HEK293T (cell line): ENCODE data around the gene MCM5.
"Not testable (repeated sequence)": the region's sequence is repeated elsewhere in the genome, so short reads cannot be mapped to it uniquely, and the experiment has no call there.

ENCODE experiments used
- CTCF ChIA-PET: fragments of 350-600 bp; formaldehyde crosslinking; extraction: SDS; loops from one replicate; lab custom pipeline; 2021; ENCODE audit warnings: antibody characterized with exemption, inconsistent platforms; lab: Yijun Ruan, JAX
- POLR2A ChIA-PET: fragments of 350-600 bp; formaldehyde crosslinking; extraction: SDS; loops from one replicate; lab custom pipeline; 2020; ENCODE audit warnings: antibody characterized with exemption, inconsistent platforms; lab: Yijun Ruan, JAX
- DNase-seq: peaks from one replicate; pipeline ENCODE4 v3.0.0; 2012; ENCODE audit warnings: mixed read lengths; ENCODE audit errors: extremely low spot score
- ARNT ChIP-seq: fragments of 450-650 bp; IDR thresholded peaks from 2 replicates; pipeline ENCODE4 v1.6.1; 2017; ENCODE audit warnings: mild to moderate bottlenecking
- BHLHE40 ChIP-seq: fragments of 450-650 bp; IDR thresholded peaks from 2 replicates; pipeline ENCODE4 v1.6.1; 2016; ENCODE audit warnings: mild to moderate bottlenecking, moderate library complexity, borderline replicate concordance
- CTBP1 ChIP-seq: fragments of 450-650 bp; IDR thresholded peaks from 2 replicates; pipeline ENCODE4 v1.6.1; 2016; ENCODE audit warnings: borderline replicate concordance
- ELF4 ChIP-seq: fragments of 450-650 bp; IDR thresholded peaks from 2 replicates; pipeline ENCODE4 v1.6.1; 2017; ENCODE audit warnings: antibody characterized with exemption
- FOXA1 ChIP-seq: fragments of 450-650 bp; IDR thresholded peaks from 2 replicates; pipeline ENCODE4 v1.6.1; 2016; ENCODE audit warnings: mild to moderate bottlenecking
- FOXK2 ChIP-seq: fragments of 450-650 bp; IDR thresholded peaks from 2 replicates; pipeline ENCODE4 v1.6.1; 2016; ENCODE audit warnings: mild to moderate bottlenecking
- FOXM1 ChIP-seq: fragments of 450-650 bp; IDR thresholded peaks from 2 replicates; pipeline ENCODE4 v1.6.1; 2017; ENCODE audit warnings: mild to moderate bottlenecking, borderline replicate concordance
- HDGF ChIP-seq: fragments of 450-650 bp; IDR thresholded peaks from 2 replicates; pipeline ENCODE4 v1.6.1; 2017; ENCODE audit warnings: antibody characterized with exemption, borderline replicate concordance
- L3MBTL2 ChIP-seq: fragments of 450-650 bp; conservative IDR thresholded peaks from 2 replicates; pipeline ENCODE4 v1.6.1; 2016; ENCODE audit warnings: mild to moderate bottlenecking
- LEF1 ChIP-seq: fragments of 450-650 bp; IDR thresholded peaks from 2 replicates; pipeline ENCODE4 v1.6.1; 2017; ENCODE audit warnings: mild to moderate bottlenecking, borderline replicate concordance
- NFRKB ChIP-seq: fragments of 450-650 bp; IDR thresholded peaks from 2 replicates; pipeline ENCODE4 v1.6.1; 2016; ENCODE audit warnings: mild to moderate bottlenecking, moderate library complexity
- PKNOX1 ChIP-seq: fragments of 450-650 bp; IDR thresholded peaks from 2 replicates; pipeline ENCODE4 v1.6.1; 2016
- SP1 ChIP-seq: fragments of 450-650 bp; IDR thresholded peaks from 2 replicates; pipeline ENCODE4 v1.6.1; 2017
- SUZ12 ChIP-seq: fragments of 450-650 bp; IDR thresholded peaks from 2 replicates; pipeline ENCODE4 v1.6.1; 2016; ENCODE audit warnings: mild to moderate bottlenecking
- TARDBP ChIP-seq: fragments of 450-650 bp; IDR thresholded peaks from 2 replicates; pipeline ENCODE4 v1.6.1; 2016
- ZNF384 ChIP-seq: fragments of 450-650 bp; IDR thresholded peaks from 2 replicates; pipeline ENCODE4 v1.6.1; 2016

Gene MCM5

DNA sequence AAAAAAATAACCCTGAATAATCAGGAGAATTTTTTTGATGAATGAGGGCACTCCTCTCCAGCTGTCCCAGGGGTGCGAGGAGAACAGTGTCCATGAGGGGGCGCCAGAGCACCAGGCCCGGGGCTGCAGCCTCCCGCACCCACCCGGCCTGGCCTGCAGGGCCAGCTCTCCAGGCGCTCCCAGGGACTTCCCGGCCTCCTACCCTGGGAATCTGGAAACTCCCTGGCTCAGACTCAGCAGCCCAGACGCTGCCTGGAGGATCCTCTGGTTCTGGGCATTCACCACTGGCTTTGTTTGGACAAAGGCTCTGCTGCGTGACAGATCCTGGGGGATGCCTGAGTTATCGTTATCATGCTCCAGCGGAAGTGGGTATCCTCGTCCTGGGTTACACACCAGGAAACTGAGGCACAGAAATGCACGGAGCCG is 31.0 kb downstream of the MCM5 start:
- DNase-seq = peak; percentile 95
- POLR2A ChIA-PET = no interaction called here
- CTCF ChIA-PET = interaction anchor here (0.6 to 2.0 kb wide), 11 partner anchors 9 to 1033 kb away, joined by 3 to 8 read pairs (median 3); partner anchors contain the start of gene TOM1
- TF ChIP-seq ZNF384 (0 out of 2 replicates have a peak, but pooled peaks have one; percentile 6), FOXA1 (no peak)

GRCh38 chr22:35431483-35432227 is 31.7 kb downstream of the MCM5 start:
- CTCF ChIA-PET = interaction anchor here (0.6 to 2.0 kb wide), 7 partner anchors 10 to 188 kb away, joined by 3 to 8 read pairs (median 4); partner anchors contain the start of gene TOM1
- no peak for TF ChIP-seq L3MBTL2
- TF ChIP-seq ZNF384 = no peak
- TF ChIP-seq ELF4 = no peak
- no peak for TF ChIP-seq CTBP1
- no peak for TF ChIP-seq SUZ12
- no peak for TF ChIP-seq FOXA1
- TF ChIP-seq TARDBP = no peak
- POLR2A ChIA-PET = no interaction called here
- no peak for DNase-seq

DNA sequence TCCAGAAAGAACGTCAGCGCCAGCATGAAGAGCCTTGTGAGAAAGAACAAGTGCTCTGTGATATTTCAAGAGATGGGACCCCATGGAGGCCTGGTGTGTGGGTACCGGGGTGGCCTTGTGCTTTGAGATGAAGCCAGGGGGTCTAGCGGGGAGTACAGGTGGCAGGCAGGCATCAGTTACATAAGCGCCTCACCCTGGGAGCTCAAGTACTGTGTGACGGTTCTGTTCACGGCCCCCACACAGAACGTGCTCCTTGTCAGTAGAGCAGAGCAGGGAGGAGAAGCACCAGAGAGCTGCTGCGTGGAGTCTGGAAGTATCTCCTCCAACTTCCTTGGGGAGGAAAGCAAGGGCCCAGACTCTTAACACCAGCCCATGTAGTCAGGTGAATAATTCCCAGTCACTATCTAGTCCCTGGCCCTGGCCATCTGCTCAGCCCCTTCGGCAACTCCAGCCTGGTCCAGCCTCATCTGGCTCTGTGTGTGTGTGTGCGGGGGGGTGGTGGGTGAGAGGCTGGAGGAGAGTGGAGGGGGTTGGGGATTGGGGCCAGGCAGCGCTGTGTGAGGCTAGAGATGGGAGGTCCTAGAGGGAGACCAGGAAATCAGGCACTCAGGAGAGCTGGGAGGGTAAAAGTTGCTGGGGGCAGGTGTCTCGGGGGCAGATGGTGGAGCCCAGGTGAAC is 32.4 kb downstream of the MCM5 start:
- no peak for DNase-seq
- CTCF ChIA-PET = no interaction called here
- POLR2A ChIA-PET = no interaction called here
- TF ChIP-seq ELF4 (no peak), ZNF384 (no peak), SP1 (no peak), FOXK2 (no peak), HDGF (no peak), NFRKB (no peak), FOXA1 (no peak)

DNA sequence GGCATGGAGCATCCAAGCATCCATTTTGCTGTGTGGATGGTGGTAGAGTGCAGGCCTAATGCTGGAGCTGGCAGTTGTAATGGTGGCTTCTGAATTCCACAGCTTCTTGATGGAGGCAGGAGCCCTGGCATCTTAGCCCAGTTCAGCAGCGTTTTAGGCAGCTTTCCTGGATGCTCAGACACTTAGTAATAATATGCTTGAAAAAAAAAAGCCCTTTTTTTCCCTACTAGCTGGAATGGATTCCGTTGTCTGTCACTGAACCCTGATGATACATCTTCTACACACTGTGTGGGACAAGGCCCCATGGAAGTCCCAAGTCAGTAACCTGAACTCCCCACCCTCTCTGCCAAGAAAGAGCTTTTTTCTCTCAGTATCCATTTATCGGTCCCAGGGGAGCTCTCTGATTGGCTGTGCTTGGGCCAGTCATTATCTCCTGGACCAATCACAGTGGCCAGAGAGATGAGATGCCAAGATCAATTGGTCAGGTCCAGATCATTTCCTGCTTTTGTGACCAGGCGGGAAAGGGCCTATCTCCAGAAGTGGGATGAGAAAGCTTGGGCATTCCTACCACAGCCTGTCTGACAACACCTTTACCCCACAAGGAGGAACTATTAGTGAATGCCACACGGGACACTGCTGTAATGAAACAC is 34.2 kb downstream of the MCM5 start:
- CTCF ChIA-PET = interaction anchor here (0.5 to 0.7 kb wide), 2 partner anchors 149 to 683 kb away, joined by 3 to 5 read pairs; no protein-coding TSS in a partner anchor
- POLR2A ChIA-PET = no interaction called here
- DNase-seq = no peak
- TF ChIP-seq CTBP1 (no peak), NFRKB (no peak), LEF1 (no peak), SP1 (no peak), ZNF384 (no peak), FOXK2 (no peak), FOXA1 (no peak), HDGF (no peak), ARNT (no peak)

DNA sequence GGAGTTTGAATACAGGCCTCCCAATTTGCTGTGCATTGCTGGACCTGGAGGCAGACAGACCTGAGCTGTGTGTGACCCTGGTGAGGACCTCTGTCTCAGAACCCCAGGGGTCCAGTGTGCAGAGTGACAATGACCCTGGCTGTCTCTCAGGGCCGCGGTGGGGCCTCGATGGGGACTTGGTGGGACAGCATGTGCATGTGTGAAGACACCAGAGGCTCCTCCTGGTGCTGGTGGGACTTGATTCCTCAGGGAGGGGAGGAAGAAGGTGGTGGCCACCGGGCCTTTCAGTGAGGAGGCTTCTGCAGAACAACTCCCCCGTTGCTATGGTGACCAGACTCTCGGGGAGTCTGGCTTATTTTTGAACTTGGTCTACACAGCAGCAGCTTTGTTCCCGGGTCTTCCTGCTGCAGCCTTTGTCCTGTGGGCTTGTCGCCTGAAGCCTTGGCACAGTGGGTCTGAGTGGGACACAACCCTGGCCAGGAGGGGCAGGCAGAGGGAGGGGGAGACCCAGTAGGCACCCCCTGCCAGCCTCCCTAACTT is 35.3 kb downstream of the MCM5 start:
- POLR2A ChIA-PET = no interaction called here
- CTCF ChIA-PET = no interaction called here
- DNase-seq = no peak
- TF ChIP-seq CTBP1 = no peak
- no peak for TF ChIP-seq PKNOX1
- no peak for TF ChIP-seq L3MBTL2
- no peak for TF ChIP-seq FOXK2
- no peak for TF ChIP-seq SUZ12
- TF ChIP-seq LEF1 = no peak
- TF ChIP-seq ZNF384 = no peak
- TF ChIP-seq TARDBP = no peak

GRCh38 chr22:35436421-35436820 is 36.5 kb downstream of the MCM5 start:
- POLR2A ChIA-PET = no interaction called here
- CTCF ChIA-PET = no interaction called here
- no peak for DNase-seq
- no peak for TF ChIP-seq LEF1
- no peak for TF ChIP-seq ELF4
- TF ChIP-seq ZNF384 = no peak
- no peak for TF ChIP-seq ARNT
- no peak for TF ChIP-seq SP1
- TF ChIP-seq PKNOX1 = no peak
- TF ChIP-seq NFRKB = no peak
- TF ChIP-seq L3MBTL2 = no peak
- no peak for TF ChIP-seq FOXM1
- no peak for TF ChIP-seq HDGF
- TF ChIP-seq SUZ12 = no peak
- TF ChIP-seq TARDBP = no peak

DNA sequence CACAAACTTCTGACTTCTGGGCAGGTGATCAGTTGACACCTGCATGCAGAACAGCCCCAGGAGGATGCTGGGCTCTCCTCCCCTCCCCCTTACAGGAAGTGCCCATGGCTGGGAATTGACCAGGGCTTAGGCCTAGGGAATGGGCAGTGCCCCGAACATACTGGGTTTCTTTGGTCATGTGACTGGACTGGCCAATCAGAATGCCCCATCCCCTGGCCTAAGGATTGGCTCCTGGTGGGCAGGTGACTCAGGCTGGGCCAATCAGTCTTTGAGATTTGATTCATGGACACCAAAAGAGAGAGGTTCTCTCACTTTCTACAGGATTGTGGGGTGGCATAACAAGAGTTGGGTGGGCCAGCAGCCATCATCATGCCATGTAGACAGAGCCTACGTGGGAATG is 37.1 kb downstream of the MCM5 start:
- TF ChIP-seq ELF4 (no peak), LEF1 (no peak), HDGF (no peak), L3MBTL2 (no peak), BHLHE40 (no peak), FOXK2 (no peak), SP1 (no peak), NFRKB (no peak), CTBP1 (no peak), FOXA1 (no peak), SUZ12 (no peak)
- POLR2A ChIA-PET = no interaction called here
- CTCF ChIA-PET = no interaction called here
- peak; percentile 66 for DNase-seq

DNA sequence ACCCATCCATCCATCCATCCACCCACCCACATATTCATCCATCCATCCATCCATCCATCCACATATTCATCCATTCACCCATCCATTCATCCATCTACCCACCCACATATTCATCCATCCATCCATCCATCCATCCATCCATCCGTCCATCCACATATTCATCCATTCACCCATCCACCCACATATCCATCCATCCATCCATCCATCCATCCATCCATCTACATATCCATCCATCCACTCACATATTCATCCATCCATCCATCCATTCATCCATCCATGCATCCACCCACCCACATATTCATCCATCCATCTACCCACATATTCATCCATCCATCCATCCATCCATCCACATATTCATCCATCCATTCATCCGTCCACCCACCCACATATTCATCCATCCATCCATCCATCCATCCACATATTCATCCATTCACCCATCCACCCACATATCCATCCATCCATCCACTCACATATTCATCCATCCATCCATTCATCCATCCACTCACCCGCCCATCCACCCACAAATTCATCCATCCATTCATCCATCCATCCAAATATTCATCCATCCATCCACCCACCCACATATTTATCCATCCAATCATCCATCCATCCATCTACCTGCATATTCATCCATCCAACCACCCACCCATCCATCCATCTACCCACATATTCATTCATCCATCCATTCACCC is 38.9 kb downstream of the MCM5 start:
- POLR2A ChIA-PET, CTCF ChIA-PET, DNase-seq: not testable (repeated sequence)
